Parathyroid adenoma (tissue), 2 donors: ENCODE measurements around the gene KCNIP1.

Experiments used
- H2AFZ ChIP-seq: fragments of 300-600 bp; sonication (generic); one replicate; pipeline ENCODE4 v1.7.0; 2017; ENCODE audit warnings: antibody characterized with exemption, mild to moderate bottlenecking
- H3K27ac ChIP-seq: fragments of 300-600 bp; sonication (generic); one replicate; pipeline ENCODE4 v1.7.0; 2017
- H3K27me3 ChIP-seq: fragments of 300-600 bp; sonication (generic); one replicate; pipeline ENCODE4 v1.7.0; 2017; ENCODE audit warnings: low read length; ENCODE audit not compliant: control insufficient read depth, insufficient read depth
- H3K36me3 ChIP-seq: fragments of 300-600 bp; sonication (generic); one replicate; pipeline ENCODE4 v1.7.0; 2017; ENCODE audit warnings: low read length; ENCODE audit not compliant: control insufficient read depth, insufficient read depth
- H3K4me1 ChIP-seq: fragments of 300-600 bp; sonication (generic); one replicate; pipeline ENCODE4 v1.7.0; 2017; ENCODE audit warnings: control low read depth
- H3K4me2 ChIP-seq: fragments of 300-600 bp; sonication (generic); one replicate; pipeline ENCODE4 v1.7.0; 2017; ENCODE audit warnings: low read length
- H3K4me3 ChIP-seq: fragments of 300-600 bp; sonication (generic); one replicate; pipeline ENCODE4 v1.7.0; 2017; ENCODE audit warnings: low read depth, low read length
- H3K79me2 ChIP-seq: fragments of 300-600 bp; sonication (generic); one replicate; pipeline ENCODE4 v1.7.0; 2017; ENCODE audit warnings: control low read depth
- H3K9ac ChIP-seq: fragments of 300-600 bp; sonication (generic); one replicate; pipeline ENCODE4 v1.7.0; 2017; ENCODE audit warnings: mild to moderate bottlenecking
- H3K9me3 ChIP-seq: fragments of 300-600 bp; sonication (generic); one replicate; pipeline ENCODE4 v1.7.0; 2017; ENCODE audit warnings: low read length; ENCODE audit not compliant: control insufficient read depth
- TF ChIP-seq, protein P1 (sequence below): fragments of 300-600 bp; sonication (generic); IDR thresholded peaks from one replicate; pipeline ENCODE4 v1.7.0; 2017; ENCODE audit warnings: antibody characterized with exemption, mild to moderate bottlenecking
- donor health status: primary hyperparathyroidism.

Gene KCNIP1

DNA sequence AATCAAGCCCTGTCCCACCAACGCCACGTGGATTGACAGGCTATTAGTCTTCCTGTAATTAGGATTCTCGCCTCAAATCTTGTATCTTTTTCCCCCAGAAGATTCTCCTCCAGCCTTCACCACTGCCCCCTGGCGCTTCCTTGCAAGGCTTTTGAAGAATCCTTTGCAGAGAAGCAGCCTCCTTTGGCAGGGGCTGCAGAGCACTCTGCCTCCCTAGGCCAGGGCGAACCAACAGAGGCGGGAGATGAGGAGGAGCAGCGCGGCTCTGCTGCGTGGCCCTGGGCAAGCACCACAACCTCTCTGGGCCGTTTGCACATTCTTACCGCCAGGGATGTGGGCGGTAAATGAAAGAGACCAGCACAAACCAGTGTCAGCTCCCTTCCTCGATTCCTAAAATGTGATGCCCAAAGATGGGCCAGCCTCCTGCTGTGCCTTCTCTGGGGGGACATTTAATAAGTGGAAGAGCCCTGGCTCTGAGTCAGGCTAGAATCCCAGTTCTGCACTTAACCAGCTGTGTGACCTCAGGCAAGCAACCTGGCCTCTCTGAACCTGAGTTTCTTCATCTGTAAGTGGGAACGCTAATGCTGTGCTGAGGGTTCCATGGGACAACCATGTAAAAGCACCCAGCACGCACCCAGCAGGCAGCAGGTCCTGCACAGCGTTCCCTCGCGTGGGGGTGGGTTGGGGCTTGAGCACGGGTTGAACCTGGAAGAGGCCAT is 128.6 kb downstream of the KCNIP1 start:
- Histone ChIP-seq H3K9me3 (no peaks in the 10 kb centered on the region), H3K4me2 (no peak overlapping the region), H3K27ac (peak overlapping the region; percentile 92), H3K36me3 (no peaks in the 10 kb centered on the region), H3K9ac (no peak overlapping the region), H3K27me3 (no peaks in the 10 kb centered on the region), H3K4me3 (no peak overlapping the region), H2AFZ (peak overlapping the region; percentile 83), H3K79me2 (no peaks in the 10 kb centered on the region), H3K4me1 (peaks cover 14% of the 10 kb centered on the region)
- TF ChIP-seq, protein P1, sequence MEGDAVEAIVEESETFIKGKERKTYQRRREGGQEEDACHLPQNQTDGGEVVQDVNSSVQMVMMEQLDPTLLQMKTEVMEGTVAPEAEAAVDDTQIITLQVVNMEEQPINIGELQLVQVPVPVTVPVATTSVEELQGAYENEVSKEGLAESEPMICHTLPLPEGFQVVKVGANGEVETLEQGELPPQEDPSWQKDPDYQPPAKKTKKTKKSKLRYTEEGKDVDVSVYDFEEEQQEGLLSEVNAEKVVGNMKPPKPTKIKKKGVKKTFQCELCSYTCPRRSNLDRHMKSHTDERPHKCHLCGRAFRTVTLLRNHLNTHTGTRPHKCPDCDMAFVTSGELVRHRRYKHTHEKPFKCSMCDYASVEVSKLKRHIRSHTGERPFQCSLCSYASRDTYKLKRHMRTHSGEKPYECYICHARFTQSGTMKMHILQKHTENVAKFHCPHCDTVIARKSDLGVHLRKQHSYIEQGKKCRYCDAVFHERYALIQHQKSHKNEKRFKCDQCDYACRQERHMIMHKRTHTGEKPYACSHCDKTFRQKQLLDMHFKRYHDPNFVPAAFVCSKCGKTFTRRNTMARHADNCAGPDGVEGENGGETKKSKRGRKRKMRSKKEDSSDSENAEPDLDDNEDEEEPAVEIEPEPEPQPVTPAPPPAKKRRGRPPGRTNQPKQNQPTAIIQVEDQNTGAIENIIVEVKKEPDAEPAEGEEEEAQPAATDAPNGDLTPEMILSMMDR = no peak

DNA sequence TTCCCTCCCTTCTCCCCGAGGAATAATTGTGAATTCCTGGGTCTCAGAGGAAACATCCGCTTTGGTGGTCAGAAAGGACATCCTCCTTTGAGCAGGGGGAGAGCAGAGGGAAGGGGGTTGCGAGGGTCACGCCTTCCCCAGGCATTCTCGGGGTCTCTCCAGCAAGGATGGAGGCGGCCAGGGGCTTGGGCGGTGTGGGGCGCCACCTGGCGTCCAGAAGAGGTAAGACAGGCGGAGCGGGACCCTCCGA is 129.1 kb downstream of the KCNIP1 start:
- Histone ChIP-seq H3K4me1 (peaks cover 14% of the 10 kb centered on the region), H3K79me2 (no peaks in the 10 kb centered on the region), H3K4me3 (peak overlapping the region; percentile 47), H3K27ac (peak overlapping the region; percentile 92), H3K36me3 (no peaks in the 10 kb centered on the region), H3K9me3 (no peaks in the 10 kb centered on the region), H3K27me3 (no peaks in the 10 kb centered on the region), H3K9ac (no peak overlapping the region), H2AFZ (peak overlapping the region; percentile 83), H3K4me2 (peak overlapping the region; percentile 72)
- TF ChIP-seq, protein P1 = peak; percentile 98

DNA sequence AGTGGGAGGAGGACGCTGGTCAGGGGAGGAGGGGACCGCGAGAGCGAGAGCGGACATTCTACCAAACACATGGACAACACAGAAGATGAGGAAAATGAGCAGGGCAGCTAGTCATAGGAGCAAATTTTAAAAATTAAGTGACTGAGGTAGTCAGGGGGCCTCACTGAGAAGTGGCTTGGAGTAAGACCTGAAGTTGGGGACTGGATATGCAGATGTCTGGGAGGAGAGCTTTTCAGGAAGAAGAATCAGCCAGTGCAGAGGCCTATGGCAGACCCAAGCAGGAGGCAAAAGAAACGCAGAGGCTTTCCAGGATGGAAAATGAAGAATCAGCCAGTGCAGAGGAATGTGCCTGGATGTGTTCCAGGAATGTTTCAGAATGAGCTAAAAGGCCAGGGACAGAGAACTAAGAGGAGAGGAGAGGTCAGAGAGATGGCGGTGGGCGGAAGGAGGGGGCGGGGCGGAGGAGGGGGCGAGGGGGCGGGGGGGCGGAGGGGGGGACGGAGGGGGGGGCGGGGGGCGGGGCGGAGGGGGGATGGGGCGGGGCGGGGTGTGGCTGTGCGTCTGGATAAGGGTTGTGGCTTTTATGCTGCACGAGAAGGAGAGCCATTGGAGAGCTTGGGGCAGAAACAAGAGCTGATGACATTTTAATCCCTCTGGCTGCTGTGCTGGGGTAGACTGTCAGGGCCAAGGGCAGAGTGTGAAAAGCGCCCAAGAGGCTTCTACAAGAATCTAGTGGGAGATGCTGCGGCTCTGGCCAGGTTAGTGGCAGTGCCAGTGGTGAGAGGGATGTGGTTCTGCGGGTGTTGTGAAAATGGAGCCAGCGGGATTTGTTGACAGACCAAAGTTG is 129.6 kb downstream of the KCNIP1 start:
- TF ChIP-seq, protein P1 = no peak
- H3K27ac ChIP-seq = peak overlapping the region; percentile 92
- no peak overlapping the region for H3K9ac ChIP-seq
- peaks cover 14% of the 10 kb centered on the region for H3K4me1 ChIP-seq
- H3K4me2 ChIP-seq = peak overlapping the region; percentile 72
- peak overlapping the region; percentile 47 for H3K4me3 ChIP-seq
- H3K27me3 ChIP-seq = no peaks in the 10 kb centered on the region
- H3K36me3 ChIP-seq = no peaks in the 10 kb centered on the region
- peak overlapping the region; percentile 83 for H2AFZ ChIP-seq
- no peaks in the 10 kb centered on the region for H3K79me2 ChIP-seq
- H3K9me3 ChIP-seq = no peaks in the 10 kb centered on the region

DNA sequence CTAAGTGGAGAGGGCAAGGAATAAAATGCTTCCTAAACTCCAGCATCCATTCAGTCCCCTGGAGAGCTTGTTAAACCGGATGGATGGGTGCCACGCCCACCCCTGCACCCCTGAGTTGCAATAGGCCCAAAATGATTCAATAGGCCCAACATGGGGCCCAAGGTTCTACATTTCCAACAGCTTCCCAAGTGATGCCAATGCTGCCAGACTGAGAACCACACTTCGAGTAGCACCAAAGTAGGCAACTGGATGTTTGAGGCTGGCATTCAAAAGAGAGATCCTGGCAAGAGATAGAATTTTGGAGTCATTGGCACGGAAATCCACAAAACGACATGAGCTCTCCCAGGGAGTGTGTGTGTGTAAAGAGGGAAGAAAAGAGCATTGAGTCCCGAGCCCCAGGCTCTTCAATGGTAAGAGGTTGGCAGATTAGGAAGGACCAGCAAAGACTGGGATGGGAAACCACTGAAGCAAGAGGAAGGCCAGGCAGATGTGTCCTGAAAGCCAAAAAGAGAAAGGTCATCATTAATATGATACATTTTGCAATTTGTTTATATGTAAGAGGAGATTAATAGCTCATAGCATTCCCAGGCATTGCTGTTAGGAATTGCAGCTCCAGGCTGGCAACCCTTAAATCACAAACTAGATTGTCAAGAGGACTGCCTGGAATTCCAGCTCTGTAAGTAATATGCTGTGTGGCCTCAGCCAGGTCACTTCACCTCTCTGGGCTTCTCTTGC is 130.6 kb downstream of the KCNIP1 start:
- TF ChIP-seq, protein P1 = no peak
- H2AFZ ChIP-seq = no peak overlapping the region
- H3K4me3 ChIP-seq = no peak overlapping the region
- H3K4me1 ChIP-seq = peaks cover 14% of the 10 kb centered on the region
- H3K36me3 ChIP-seq = no peaks in the 10 kb centered on the region
- H3K79me2 ChIP-seq = no peaks in the 10 kb centered on the region
- H3K4me2 ChIP-seq = no peak overlapping the region
- no peaks in the 10 kb centered on the region for H3K27me3 ChIP-seq
- H3K27ac ChIP-seq = no peak overlapping the region
- no peak overlapping the region for H3K9ac ChIP-seq
- H3K9me3 ChIP-seq = no peaks in the 10 kb centered on the region
